SU-DHL-6 (cell line): ENCODE measurements around the gene NR2F2.

ENCODE experiments used
- EZH2phosphoT487 ChIP-seq: fragments of 200-600 bp; sonication (generic), shearing (Covaris generic); conservative IDR thresholded peaks from 2 replicates; pipeline ENCODE4 v1.6.1; 2018; ENCODE audit warnings: mild to moderate bottlenecking, antibody characterized with exemption, low read length, moderate library complexity, mixed read lengths
- TF ChIP-seq, protein P1 (sequence below): fragments of 200-600 bp; sonication (generic); IDR thresholded peaks from one replicate; pipeline ENCODE4 v1.5.1; 2017; ENCODE audit warnings: antibody characterized with exemption, mild to moderate bottlenecking, low read length, moderate library complexity; ENCODE audit not compliant: insufficient read depth, poor library complexity, severe bottlenecking

DNA sequence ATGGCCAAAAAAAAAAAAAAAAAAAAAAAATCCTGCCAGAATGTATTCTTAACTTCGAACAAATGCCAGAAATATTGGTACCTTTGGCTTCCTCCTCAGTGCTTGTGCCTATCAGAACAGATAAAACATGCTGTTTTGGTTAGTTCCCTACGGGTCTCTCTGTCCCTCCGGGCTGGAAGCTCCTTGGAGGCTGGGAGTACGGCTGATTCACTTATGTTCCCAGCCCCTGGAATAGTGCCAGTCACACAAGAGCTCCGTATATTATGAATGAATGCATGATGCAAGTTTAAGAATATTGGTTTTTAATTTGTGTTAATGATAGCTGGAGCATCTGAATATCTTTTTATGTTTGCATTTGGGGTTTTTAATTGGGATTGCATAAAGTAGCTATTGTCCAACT is 44.0 kb downstream of the NR2F2 start:
- TF ChIP-seq, protein P1, sequence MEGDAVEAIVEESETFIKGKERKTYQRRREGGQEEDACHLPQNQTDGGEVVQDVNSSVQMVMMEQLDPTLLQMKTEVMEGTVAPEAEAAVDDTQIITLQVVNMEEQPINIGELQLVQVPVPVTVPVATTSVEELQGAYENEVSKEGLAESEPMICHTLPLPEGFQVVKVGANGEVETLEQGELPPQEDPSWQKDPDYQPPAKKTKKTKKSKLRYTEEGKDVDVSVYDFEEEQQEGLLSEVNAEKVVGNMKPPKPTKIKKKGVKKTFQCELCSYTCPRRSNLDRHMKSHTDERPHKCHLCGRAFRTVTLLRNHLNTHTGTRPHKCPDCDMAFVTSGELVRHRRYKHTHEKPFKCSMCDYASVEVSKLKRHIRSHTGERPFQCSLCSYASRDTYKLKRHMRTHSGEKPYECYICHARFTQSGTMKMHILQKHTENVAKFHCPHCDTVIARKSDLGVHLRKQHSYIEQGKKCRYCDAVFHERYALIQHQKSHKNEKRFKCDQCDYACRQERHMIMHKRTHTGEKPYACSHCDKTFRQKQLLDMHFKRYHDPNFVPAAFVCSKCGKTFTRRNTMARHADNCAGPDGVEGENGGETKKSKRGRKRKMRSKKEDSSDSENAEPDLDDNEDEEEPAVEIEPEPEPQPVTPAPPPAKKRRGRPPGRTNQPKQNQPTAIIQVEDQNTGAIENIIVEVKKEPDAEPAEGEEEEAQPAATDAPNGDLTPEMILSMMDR = no peak
- no peak for TF ChIP-seq EZH2phosphoT487
